Activated T-helper 1 cell treated with Interleukin-2 at 50 U/mL for 16 hours (primary cell): ENCODE measurements around the gene KLF17.
"Not testable (repeated sequence)": the region's sequence is repeated elsewhere in the genome, so short reads cannot be mapped to it uniquely, and the experiment has no call there.

Source experiments
- DNase-seq: peaks from one replicate; pipeline ENCODE4 v3.0.0-alpha.2; 2020; ENCODE audit warnings: low read depth

The KLF17 gene

GRCh38 chr1:44108971-44109370 lies 9.7 kb upstream of the KLF17 start:
- no peak for DNase-seq

GRCh38 chr1:44110916-44111315 lies 7.7 kb upstream of the KLF17 start:
- no peak for DNase-seq

- DNase-seq, result no peak
These were observed 6.8 kb upstream of the KLF17 start for GRCh38 chr1:44111861-44112260.

GRCh38 chr1:44112486-44112885 lies 6.1 kb upstream of the KLF17 start:
- DNase-seq, result no peak

- no peak for DNase-seq
These were observed 5.5 kb upstream of the KLF17 start for GRCh38 chr1:44113095-44113609.

- no peak for DNase-seq
These were observed 4.5 kb upstream of the KLF17 start for GRCh38 chr1:44114098-44114497.

- not testable (repeated sequence) for DNase-seq
These were observed 1.3 kb upstream of the KLF17 start for GRCh38 chr1:44117272-44117671.

GRCh38 chr1:44119525-44119924 lies 904 bp downstream of the KLF17 start:
- no peak for DNase-seq

- no peak for DNase-seq
These were observed 1.9 kb downstream of the KLF17 start for GRCh38 chr1:44120398-44120949.

GRCh38 chr1:44129616-44130500 lies 11.2 kb downstream of the KLF17 start:
- no peak for DNase-seq

- no peak for DNase-seq
These were observed 12.8 kb downstream of the KLF17 start for GRCh38 chr1:44131411-44131810.

- no peak for DNase-seq
These were observed 15.7 kb downstream of the KLF17 start for GRCh38 chr1:44134071-44134920.

GRCh38 chr1:44135886-44136285 lies 17.3 kb downstream of the KLF17 start:
- no peak for DNase-seq

GRCh38 chr1:44138239-44138638 lies 19.6 kb downstream of the KLF17 start:
- DNase-seq, result no peak

- DNase-seq, result not testable (repeated sequence)
These were observed 20.9 kb downstream of the KLF17 start for GRCh38 chr1:44139565-44139964.

- no peak for DNase-seq
These were observed 22.9 kb downstream of the KLF17 start, which contains the start of gene KLF18 for GRCh38 chr1:44141531-44141930. KLF18 (minus strand) TSS chr1:44141631; CDS start chr1:44141631, 0 bp downstream.

- DNase-seq, result no peak
These were observed 26.5 kb downstream of the KLF17 start for GRCh38 chr1:44144962-44145756.

GRCh38 chr1:44146536-44147361 lies 28.1 kb downstream of the KLF17 start:
- DNase-seq, result no peak

GRCh38 chr1:44147582-44147981 lies 29.0 kb downstream of the KLF17 start:
- no peak for DNase-seq

- no peak for DNase-seq
These were observed 32.7 kb downstream of the KLF17 start for GRCh38 chr1:44151332-44151731.

GRCh38 chr1:44151808-44152207 lies 33.2 kb downstream of the KLF17 start:
- no peak for DNase-seq
